Measurements from ENCODE around the gene C1QL1. TPM values are rescaled to one million over a fixed set of nuclear protein-coding genes. Genes with fewer than 3 reads are reported as not detected.

C1QL1 gene
- total and polyA plus RNA-seq, 9 of the 15 experiments (the other 6 are each of a cell fraction or from before 2014, with no cell fraction given), result 0.07 to 0.12 (median 0.09) TPM; not detected in 6

- Histone ChIP-seq H3K4me1 (replicated peaks in 1 of 2; ENCODE audit: control insufficient read depth in 2 of 2, insufficient read depth in 2 of 2, low read length in 2 of 2) (peaks cover 7 to 27% of the 10 kb centered on the region in 2 experiments; a peak in 4 of 5 replicates), H3K79me2 (ENCODE audit: control insufficient read depth, insufficient read depth, low read length) (no peaks in the 10 kb centered on the region), H3K27ac (ENCODE audit: extremely low read depth, low read depth, low read length) (no peak overlapping the region), H3K36me3 (ENCODE audit: control insufficient read depth, insufficient read depth, low read length) (no peaks in the 10 kb centered on the region), H3K9ac (ENCODE audit: insufficient read depth in 1 of 2, low read depth in 2 of 2, low read length in 2 of 2) (no peak overlapping the region), H4K20me1 (replicated peaks; ENCODE audit: control insufficient read depth, insufficient read depth, low read length) (0 out of 2 replicates have a peak, but pooled peaks cover 6% of the 10 kb centered on the region), H3K27me3 (ENCODE audit: control insufficient read depth in 2 of 2, insufficient read depth in 2 of 2, low read length in 2 of 2) (peaks cover 2 to 18% of the 10 kb centered on the region in 2 experiments; a peak in 2 of 5 replicates), H3K4me3 (no peak overlapping the region), H3K9me3 (replicated peaks; ENCODE audit: control insufficient read depth, insufficient read depth, low read depth, low read length) (no peaks in the 10 kb centered on the region), H3K9me1 (ENCODE audit: control insufficient read depth, insufficient read depth, low read length) (no peaks in the 10 kb centered on the region), H2AFZ (ENCODE audit: low read depth, low read length) (no peak overlapping the region), H3K4me2 (ENCODE audit: insufficient read depth, low read length) (no peak overlapping the region)
- CTCF ChIA-PET (ENCODE audit: low intra/inter-chr PET ratio), result no interaction called here
- TF ChIP-seq GMEB1 (CRISPR knock-in tag; IDR thresholded peaks at IDR 0.05) (no peak), NBN (IDR thresholded peaks at IDR 0.05; ENCODE audit: low read depth) (no peak), NR2C2 (CRISPR knock-in tag; IDR thresholded peaks at IDR 0.05) (no peak), NR2C2 (tag; IDR thresholded peaks at IDR 0.05) (peak; percentile 56), ZSCAN32 (CRISPR knock-in tag; IDR thresholded peaks at IDR 0.05) (no peak), HEY1 (CRISPR knock-in tag; IDR thresholded peaks at IDR 0.05; ENCODE audit: borderline replicate concordance) (no peak), ZNF253 (CRISPR knock-in tag; conservative IDR thresholded peaks at IDR 0.05) (no peak), PHB2 (IDR thresholded peaks at IDR 0.05; ENCODE audit: low read depth) (no peak), HNRNPL (IDR thresholded peaks at IDR 0.05; ENCODE audit: low read depth, low read length) (no peak), NR2C1 (IDR thresholded peaks at IDR 0.05) (no peak), NR2C1 (tag; IDR thresholded peaks at IDR 0.05) (peak; percentile 65), NR1H2 (CRISPR knock-in tag; IDR thresholded peaks at IDR 0.05) (no peak), CEBPB (tag; IDR thresholded peaks at IDR 0.05) (peak; percentile 36; the same call in 1 of the 2 replicates), FUS (optimal IDR thresholded peaks at IDR 0.05; ENCODE audit: low read depth, low read length) (no peak)
- in situ Hi-C loops (cut with MboI) (loop anchor here (5.0 kb wide), 1 partner anchor 101 kb away; no protein-coding TSS in a partner anchor), intact Hi-C loops (cut with micrococcal nuclease) (no loop called here)
- FAIRE-seq (no peak), DNase-seq (ENCODE audit: extremely low read depth in 1 of 4, low spot score in 3 of 4) (no peak), ATAC-seq (no peak)
- no TSS peak for BruUV-seq (replicated peaks)
- 21% methylated on average over 9 of the region's 11 CpGs for WGBS (ENCODE audit: insufficient coverage, low coverage, missing lambda C conversion rate)
- POLR2A ChIA-PET, result interaction anchor here (0.6 to 1.0 kb wide), 2 partner anchors 15 to 235 kb away, joined by 3 to 4 read pairs; no protein-coding TSS in a partner anchor
Measured at GRCh38 chr17:44915862-44916780, 52.0 kb downstream of the C1QL1 start.

All from K562 (cell line).